ENCODE data around the gene SKIC3.

Gene SKIC3

GRCh38 chr5:95554647-95555548, at the start of gene SKIC3, which contains the start of gene ARSK:
Gene SKIC3 (minus strand): TSS chr5:95554977. CDS start chr5:95547150, 7,827 bp downstream.
Gene ARSK (plus strand): TSS chr5:95555101. CDS start chr5:95555279, 178 bp downstream.
- DNase-seq (ENCODE audit: low spot score): peak; percentile 97

GRCh38 chr5:95600557-95600956, 45.8 kb upstream of the SKIC3 start:
- DNase-seq (ENCODE audit: low spot score): no peak

DNA sequence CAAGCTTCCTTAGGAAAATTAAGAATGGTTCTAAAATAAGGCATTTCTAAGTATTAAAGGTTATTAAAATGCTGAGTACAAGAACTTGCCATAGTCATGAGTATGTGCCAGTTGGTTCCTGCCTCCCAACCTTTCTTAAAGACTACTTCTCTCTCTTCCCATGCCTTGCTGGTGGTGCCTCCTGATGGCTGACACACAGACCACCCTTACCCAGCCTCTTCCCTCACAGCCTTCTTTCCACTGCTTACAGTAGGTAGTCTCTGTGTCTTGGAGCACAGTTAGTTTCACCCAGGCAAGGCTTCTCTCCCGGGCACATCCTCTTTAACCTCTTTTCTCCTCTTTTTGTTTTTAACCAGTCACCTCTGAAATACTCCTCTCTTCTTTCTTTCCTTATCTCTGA, 44.5 kb upstream of the SKIC3 start:
- DNase-seq (ENCODE audit: low spot score): no peak

DNA sequence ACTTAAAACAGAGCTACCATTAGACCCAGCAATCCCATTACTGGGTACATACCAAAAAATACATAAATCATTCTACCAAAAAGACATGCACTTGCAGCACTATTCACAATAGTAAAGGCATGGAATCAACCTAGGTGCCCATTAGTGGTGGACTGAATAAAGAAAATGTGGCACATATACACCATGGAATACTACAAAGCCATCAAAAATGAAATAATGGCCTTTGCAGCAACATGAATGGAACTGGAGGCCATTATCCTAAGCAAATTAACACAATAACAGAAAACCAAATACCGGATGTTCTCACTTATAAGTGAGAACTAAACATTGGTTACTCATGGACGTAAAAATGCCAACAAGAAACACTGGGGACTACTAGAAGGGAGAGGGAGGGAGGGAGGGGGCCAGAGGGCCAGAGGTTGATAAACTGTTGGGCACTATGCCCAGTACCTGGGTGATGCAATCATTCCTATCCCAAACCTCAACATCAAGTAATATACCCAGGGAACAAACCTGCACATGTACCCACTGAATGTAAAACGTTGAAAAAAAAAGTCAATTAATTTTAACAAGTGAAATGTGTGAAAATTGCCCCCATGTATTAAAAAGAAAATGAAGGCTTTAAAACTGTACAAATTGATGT, 40.6 kb upstream of the SKIC3 start:
- no peak for DNase-seq (ENCODE audit: low spot score)

- peak; percentile 88 for DNase-seq (ENCODE audit: low spot score)
Observed at GRCh38 chr5:95591490-95591901, 36.7 kb upstream of the SKIC3 start.

DNA sequence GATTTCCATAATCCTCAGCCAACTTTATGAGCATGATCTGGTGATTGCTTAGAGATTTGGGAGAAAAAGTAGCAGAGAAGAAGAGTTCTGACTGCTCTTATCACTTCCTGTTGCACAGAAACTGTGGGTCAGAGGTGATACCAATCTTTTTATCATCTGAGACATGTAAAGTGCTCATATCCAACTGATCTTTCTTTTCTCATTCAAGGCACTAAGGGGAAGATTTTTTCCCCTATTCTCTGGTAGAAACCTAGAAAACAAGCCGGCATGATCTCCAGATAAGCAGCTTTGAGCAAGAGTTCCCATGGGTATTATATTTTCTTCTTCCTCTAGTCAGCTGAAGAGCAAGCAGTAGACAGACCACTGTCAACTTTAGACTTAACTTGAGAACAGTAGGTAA, 36.1 kb upstream of the SKIC3 start:
- DNase-seq (ENCODE audit: low spot score): peak; percentile 47

DNA sequence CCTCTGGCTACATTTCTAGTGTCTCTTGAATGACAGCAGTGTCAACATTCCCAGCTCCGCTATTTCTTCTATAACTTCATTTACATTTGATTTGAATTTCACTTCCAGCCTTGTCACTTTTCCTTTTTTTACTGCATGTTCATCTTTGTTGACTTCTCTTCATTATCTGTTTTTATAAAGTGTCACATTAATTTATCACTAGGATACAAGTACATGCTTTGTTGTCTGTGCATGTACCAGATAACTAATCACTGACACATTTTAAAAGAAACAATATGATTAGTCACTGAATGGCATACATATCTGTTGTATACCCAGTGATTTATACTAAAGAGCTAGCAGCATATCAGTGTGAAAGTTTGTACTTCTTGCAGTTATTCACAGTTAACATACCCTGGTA, 29.2 kb upstream of the SKIC3 start:
- DNase-seq (ENCODE audit: low spot score): no peak

DNA sequence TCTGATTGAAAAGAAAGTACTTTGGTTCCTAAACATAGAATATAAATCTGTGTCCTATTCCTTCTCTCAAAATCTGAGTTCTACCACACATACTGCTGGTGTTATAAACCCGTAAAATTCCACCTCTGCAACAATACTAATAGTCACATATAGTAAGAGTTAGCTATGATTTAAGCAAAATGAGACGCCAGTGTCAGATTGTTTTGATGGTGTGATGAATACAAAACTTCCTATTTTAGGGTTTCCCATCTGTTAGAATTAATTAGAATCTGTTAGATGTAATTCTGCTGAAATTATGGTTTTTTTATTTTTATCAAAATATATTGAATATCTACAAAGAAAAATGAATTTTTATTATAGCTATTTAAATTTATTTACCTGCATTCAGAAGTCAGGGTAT, 26.8 kb upstream of the SKIC3 start:
- no peak for DNase-seq (ENCODE audit: low spot score)

DNA sequence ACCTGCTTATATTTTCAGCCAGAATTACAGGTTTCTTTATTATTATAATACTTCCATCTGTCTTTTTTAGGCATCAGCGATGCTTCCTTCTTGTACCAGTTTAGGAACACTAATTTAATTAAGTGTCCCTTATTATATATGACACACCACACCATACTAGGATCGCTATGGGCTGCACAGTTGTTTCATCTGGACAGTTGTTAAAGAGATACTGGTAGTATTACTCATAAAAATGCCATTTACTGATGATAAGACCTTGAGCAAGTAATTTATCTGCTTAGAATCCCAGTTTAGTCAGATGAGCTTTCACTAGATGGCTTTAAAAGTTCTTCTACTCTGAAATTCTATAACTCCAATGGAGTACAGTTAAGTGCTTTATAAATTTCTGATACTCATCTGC, 17.2 kb upstream of the SKIC3 start:
- no peak for DNase-seq (ENCODE audit: low spot score)

- DNase-seq (ENCODE audit: low spot score): no peak
Observed at GRCh38 chr5:95565280-95565920, 10.6 kb upstream of the SKIC3 start.

GRCh38 chr5:95564450-95564849, 9.7 kb upstream of the SKIC3 start:
- no peak for DNase-seq (ENCODE audit: low spot score)

DNA sequence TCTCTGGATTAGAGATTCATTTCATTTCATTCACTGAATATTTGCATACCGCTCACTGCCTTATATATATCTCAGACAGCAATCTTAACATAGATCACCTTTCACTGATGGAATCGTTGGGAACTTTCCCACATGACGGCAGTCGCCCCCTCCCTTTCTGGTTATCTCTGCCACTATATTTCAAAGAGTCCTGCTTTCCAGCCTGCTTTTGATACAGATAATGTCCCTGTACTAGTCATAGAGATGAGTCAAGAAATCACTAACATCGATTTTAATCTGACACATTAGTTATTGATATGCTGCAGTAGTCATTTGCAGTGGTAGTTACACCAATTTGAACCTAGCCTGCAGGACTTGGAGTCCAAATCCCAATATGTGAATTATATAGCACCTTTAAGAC, 8.6 kb upstream of the SKIC3 start:
- DNase-seq (ENCODE audit: low spot score): no peak

DNA sequence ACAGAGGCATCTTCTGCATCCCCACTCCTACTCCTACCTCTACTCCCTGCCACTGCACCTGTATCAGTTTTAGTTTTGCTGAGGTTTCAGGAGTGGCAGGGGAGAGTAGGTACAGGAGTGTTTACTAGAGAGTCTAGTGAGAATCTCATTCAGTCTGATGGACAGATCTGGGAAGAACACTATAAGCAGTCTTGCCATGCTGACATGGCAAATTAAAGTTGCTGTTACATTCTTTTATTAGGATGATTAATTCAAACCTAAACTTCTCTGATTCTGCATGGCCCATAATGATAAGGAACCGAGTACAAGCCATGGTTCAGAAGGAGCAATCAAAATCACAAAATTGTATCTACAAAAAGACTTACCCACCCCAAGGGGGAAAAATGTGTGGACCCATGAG, 7.5 kb upstream of the SKIC3 start:
- no peak for DNase-seq (ENCODE audit: low spot score)

DNA sequence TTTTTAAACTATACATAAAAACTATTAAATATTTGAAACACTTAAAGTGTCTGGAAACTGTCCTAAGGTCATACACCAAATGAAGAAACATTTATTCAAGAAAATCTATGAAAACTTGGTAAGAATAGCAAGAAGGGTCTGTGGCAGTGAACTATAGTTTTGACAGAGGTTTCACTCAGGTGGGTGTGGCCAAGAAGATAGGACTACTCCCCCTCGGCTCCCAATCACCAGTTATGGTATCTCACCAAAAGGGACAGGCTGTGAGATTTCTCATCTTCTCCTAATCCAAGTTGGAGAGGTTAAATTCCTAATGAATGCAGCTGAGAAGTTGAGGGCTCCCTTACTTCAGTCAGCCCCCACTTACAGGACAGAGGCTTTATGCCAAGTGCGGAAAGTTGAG, 3.1 kb upstream of the SKIC3 start:
- DNase-seq (ENCODE audit: low spot score): no peak

DNA sequence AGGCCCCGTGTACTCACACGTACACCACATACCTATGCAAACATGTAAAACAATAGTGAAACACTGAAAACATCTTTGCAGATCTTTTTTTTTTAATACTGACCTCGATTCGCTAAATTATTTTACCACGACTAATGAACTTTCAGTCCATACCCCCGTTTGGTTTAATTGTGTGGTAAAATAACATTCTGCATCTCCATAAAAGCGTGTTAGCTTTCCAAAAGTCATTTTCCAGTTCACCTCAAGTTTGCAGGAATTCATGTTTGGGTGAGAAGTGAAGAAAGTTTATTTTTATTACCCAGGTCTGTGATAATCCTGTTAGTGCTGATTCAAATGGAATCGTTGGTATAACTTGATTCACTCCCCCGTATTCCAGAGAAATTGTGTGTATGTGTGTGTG, 776 bp upstream of the SKIC3 start:
- DNase-seq (ENCODE audit: low spot score): no peak

DNA sequence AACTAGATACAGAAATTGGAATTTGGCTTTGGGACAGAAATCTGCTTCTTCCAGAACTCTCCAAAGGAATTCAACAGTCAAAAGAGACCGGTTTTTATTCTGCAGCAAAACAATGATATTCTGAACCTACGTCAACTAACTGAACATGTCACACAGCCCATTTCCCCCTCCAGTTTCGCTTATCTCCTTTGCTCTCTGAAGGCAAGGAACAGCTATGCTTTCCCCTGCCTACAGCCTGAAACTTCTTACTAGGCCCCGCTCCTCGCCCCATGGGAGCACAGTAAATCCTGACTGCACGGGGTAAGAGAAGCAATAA, 488 bp downstream of the SKIC3 start:
- no peak for DNase-seq (ENCODE audit: low spot score)

GRCh38 chr5:95549030-95549429, 5.7 kb downstream of the SKIC3 start:
- no peak for DNase-seq (ENCODE audit: low spot score)

GRCh38 chr5:95543017-95543705, 11.6 kb downstream of the SKIC3 start:
- DNase-seq (ENCODE audit: low spot score): no peak

- no peak for DNase-seq (ENCODE audit: low spot score)
Observed at GRCh38 chr5:95537501-95537900, 17.3 kb downstream of the SKIC3 start.

DNA sequence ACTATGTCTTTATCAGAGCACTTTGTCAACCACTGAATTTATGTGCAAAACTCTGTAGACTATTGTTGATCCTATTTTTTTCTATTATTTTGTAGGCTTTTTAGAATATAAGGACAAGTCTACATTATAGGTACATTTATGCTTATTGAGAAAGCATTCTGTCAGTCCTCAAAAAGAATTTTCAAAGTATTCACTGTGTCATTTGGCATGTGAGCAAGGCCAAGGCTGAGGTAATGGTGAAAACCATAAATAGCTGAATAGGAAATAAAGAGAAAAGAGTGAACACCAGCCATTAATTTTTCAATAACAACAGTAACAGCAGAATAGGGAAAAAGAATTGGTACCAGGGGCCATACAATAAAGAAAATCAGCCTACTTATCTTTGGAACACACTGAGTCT, 21.0 kb downstream of the SKIC3 start:
- DNase-seq (ENCODE audit: low spot score): no peak

DNA sequence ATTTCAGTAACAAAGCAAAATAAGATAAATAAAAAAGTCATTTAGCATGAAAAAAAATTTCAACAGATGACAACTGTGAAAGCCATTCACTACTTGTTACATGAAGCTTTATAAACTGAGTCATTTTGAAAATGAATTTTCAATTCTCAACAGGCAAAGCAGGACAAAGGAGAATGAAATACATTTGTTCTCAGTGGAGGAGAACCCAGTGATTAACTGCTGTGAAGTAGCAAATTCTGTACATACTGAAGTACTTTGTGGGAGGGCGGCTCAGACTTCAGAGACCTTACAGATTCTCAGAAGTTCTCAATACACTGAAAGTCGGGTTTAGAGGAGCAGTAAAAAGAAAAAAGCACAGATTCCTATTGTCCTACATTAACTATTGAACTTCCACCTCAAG, 21.7 kb downstream of the SKIC3 start:
- no peak for DNase-seq (ENCODE audit: low spot score)

GRCh38 chr5:95532415-95532814, 22.4 kb downstream of the SKIC3 start:
- no peak for DNase-seq (ENCODE audit: low spot score)

DNA sequence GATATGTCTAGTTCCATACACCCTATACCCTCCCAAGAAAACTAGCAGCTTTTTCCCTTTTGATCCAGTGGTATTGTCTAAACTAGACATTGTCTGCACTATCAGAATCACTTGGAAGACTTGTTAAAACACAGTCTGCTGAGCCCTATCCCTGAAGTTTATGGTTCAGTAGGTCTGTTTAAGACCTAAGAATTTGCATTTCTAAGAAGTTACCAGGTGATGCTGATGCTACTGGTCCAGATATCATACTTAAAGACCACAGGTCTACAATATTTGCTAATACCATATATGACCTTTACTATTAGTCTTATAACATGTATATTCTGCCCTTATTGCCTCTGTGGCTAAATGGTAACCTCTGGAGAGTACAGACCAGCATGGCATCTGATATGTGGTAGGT, 23.3 kb downstream of the SKIC3 start:
- DNase-seq (ENCODE audit: low spot score): no peak
